IPS-18c (cell line): ENCODE results near the gene HSPA1B.
"Not testable (repeated sequence)": the region's sequence is repeated elsewhere in the genome, so short reads cannot be mapped to it uniquely, and the experiment has no call there.

Experiments used
- H3K4me3 ChIP-seq: 2 replicates; pipeline ENCODE4 v1.7.0; 2013; ENCODE audit warnings: low read depth, mild to moderate bottlenecking, low read length, moderate library complexity; ENCODE audit not compliant: insufficient read depth
- H3K9me3 ChIP-seq: one replicate; pipeline ENCODE4 v1.6.1; 2013; ENCODE audit warnings: mild to moderate bottlenecking, low read length, moderate library complexity; ENCODE audit not compliant: control insufficient read depth, insufficient read depth

Gene HSPA1B

DNA sequence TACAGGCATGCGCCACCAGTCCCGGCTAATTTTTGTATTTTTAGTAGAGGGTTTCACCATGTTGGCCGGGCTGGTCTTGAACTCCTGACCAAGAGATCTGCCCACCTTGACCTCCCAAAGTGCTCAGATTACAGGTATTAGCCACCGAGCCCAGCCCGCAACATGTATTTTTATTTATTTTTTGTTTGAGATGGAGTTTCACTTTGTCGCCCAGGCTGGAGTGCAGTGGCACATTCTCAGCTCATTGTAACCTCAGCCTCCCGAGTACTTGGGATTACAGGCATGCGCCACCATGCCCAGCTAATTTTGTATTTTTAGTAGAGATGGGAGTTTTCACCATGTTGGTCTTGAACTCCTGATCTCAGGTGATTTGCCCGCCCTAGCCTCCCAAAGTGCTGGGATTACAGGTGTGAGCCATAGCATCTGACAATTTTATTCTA is 10.6 kb downstream of the HSPA1B start:
- H3K4me3 ChIP-seq, result peak overlapping the region; percentile 99; the same call in 1 of the 2 replicates
- not testable (repeated sequence) for H3K9me3 ChIP-seq

DNA sequence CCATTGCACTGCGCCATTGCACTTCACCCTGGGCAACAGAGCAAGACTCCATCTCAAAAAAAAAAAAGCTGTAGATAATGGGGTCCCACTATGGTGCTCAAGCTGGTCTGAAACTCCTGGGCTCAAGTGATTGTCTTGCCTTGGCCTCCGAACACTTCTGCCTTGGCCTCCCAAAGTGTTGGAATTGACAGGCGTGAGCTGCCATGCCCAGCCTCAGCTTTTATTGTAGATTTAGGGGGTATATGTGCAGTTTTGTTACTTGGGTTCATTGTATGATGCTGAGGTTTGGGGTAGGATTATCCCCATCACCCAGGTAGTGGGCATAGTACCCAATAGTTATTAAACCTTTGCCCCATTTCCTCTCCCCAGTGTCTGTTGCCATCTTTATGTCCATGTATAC is 11.4 kb downstream of the HSPA1B start:
- Histone ChIP-seq H3K9me3 (peaks cover 4% of the 10 kb centered on the region), H3K4me3 (peak overlapping the region; percentile 2; the same call in 1 of the 2 replicates)

DNA sequence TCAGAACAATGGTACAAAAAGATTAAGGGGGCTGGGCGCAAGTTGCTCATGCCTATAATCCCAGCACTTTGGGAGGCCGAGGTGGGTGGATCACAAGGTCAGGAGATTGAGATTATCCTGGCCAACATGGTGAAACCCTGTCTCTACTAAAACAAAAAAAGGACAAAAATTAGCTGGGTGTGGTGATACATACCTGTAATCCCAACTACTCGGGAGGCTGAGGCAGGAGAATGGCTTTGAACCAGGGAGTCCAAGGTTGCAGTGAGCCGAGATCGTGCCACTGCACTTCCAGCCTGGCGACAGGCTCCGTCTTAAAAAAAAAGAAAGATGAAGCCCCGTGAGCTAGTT is 12.2 kb downstream of the HSPA1B start:
- not testable (repeated sequence) for H3K4me3 ChIP-seq, H3K9me3 ChIP-seq

DNA sequence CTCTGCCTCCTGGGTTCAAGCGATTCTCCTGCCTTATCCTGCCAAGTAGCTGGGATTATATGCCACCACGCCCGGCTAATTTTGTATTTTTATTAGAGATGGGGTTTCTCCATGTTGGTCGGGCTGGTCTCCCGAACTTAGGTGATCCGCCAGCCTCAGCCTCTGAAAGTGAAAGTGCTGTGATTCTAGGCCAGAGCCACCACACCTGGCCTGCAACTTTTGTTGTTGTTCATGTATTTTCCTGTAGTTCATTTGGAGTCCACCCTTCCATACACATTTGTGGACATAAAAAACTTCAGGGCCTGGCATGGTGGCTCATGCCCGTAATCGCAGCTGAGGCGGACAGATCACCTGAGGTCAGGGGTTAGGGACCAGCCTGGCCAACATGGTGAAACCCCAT is 14.5 kb downstream of the HSPA1B start:
- H3K4me3 ChIP-seq, result no peak overlapping the region

DNA sequence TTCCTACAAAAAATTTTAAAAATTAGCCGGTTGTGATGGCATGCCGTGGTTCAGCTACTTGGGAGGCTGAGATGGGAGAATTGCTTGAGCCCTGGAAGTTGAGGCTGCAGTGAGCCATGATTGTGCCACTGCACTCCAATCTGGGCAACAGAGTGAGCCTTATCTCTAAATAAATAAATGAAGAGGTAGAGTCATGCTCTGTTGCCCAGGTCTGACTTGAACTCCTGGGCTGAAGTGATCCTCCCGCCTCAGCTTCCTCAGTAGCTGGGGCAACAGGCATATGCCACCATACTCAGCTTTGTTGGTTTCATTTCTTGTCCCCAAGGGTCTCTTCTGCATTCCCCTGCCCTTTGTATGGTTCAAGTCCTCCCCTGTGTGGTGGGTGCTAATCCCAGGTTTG is 17.0 kb downstream of the HSPA1B start:
- no peak overlapping the region for H3K4me3 ChIP-seq

More for the DNA sequence above, 14.5 kb downstream of the HSPA1B start:
- H3K9me3 ChIP-seq, result peaks cover 5% of the 10 kb centered on the region

DNA sequence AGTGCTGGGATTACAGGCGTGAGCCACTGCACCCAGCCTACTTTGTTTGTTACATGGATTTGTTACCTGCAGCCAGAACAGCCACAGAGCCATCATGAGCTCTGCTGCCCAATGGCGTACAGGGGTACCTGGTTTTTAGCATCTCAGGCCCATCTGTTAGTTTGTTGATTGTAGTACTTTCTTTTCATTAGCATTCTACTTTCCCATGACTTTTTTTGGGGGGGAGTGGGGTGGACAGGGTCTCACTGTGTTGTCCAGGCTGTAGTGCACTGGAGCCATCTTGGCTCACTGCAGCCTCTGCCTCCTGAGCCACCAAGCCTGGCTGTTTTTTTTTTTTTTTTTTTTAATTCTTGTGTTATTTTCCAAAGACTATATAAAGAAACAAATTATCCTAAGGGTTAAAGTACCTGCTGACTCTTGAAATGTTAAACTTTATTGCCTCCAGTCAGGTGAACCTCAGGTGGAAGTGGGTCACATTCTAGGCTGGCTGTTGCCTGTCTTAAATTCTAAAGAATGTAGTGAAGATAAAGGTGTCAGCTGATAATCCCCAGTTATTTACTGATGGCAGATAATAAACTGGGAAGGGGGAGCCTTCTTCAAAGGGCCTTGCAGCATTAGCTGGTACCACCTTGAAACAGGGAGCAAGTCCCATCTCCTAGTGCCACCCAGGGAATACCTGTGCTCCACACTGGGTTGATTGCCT is 19.9 kb downstream of the HSPA1B start:
- Histone ChIP-seq H3K9me3 (peaks cover 5% of the 10 kb centered on the region), H3K4me3 (no peak overlapping the region)

More for the DNA sequence above, 17.0 kb downstream of the HSPA1B start:
- peaks cover 5% of the 10 kb centered on the region for H3K9me3 ChIP-seq

DNA sequence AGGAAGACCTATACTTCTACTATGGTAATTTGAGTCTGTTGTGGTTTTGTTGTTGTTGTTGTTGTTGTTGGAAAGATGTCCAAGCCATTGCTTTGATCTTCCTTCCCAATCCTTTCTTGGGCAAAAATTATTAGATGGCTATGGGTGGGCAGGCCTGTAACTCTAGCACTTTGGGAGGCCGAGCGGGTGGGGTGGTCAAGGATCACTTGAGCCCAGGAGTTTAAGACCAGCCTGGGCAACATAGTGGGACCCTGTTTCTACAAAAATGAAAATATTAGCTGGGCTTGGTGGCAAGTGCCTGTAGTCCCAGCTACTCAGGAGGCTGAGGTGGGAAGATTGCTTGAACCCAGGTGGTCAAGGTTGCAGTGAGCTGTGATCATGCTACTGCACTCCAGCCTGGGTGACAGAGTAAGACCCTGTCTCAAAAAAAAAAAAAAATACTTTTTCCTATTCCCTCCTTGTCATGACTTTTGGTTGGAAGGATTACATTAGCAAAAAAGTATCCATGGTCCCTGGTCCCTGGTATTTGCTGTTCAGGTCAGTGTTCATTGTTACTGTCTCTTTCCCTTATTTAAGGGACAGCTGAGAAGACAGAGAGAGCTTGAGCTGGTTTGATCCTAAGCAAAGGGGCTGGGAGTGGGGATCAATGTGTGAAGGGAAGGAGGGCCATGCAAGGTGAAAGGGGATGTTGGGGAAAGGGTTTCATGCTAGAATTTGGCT is 23.4 kb downstream of the HSPA1B start:
- H3K9me3 ChIP-seq, result peaks cover 2% of the 10 kb centered on the region
- no peak overlapping the region for H3K4me3 ChIP-seq

DNA sequence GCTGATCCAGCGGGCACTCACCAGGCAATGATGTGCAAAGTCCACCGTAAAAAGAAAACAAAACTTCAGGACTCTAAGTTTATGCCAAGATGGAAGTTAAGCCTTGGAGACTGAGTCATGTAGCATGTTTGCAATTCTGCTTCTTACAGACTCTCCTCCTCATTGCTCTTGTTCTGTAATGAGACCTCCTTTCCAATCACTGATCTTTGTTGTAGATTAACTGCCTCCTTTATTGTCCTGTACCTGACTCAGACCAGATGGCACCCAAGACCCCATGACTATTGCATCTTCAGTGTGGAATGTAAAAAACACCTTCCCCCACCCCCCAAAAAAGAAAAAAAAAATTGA is 23.9 kb downstream of the HSPA1B start:
- Histone ChIP-seq H3K9me3 (peaks cover 2% of the 10 kb centered on the region), H3K4me3 (no peak overlapping the region)

DNA sequence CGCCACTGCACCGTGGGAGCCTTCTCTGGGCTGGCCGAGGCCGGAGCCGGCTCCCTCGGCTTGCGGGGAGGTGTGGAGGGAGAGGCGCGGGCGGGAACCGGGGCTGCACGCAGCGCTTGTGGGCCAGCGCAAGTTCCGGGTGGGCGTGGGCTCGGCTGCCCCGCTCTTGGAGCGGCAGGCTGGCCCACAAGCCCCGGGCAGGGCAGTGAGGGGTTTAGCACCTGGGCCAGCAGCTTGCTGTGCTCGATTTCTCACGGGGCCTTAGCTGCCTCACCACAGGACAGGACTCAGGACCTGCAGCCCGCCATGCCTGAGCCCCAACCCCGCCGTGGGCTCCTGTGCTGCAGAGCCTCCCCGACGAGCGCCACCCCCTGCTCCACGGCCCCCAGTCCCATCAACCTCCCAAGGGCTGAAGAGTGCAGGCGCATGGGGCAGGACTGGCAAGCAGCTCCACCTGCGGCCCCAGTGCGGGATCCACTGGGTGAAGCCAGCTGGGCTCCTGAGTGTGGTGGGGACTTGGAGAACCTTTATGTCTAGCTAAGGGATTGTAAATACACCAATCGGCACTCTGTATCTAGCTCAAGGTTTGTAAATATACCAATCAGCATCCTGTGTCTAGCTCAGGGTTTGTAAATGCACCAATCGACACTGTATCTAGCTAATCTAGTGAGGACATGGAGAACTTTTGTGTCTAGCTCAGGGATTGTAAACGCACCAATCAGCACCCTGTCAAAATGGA is 24.6 kb downstream of the HSPA1B start:
- not testable (repeated sequence) for H3K9me3 ChIP-seq, H3K4me3 ChIP-seq

DNA sequence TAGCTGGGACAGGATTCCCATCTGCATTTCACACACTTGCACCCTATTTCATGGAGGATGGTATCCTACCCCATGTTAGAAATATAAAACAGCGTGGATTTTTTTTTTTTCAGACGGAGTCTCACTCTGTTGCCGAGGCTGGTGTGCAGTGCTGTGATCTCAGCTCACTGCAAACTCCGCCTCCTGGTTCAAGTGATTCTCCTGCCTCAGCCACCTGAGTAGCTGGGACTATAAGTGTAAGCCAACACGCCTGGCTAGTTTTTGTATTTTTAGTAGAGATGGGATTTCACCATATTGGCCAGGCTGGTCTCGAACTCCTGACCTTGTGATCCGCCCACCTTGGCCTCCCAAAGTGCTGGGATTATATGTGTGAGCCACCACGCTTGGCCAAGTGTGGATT is 30.2 kb downstream of the HSPA1B start:
- H3K4me3 ChIP-seq, H3K9me3 ChIP-seq: not testable (repeated sequence)

DNA sequence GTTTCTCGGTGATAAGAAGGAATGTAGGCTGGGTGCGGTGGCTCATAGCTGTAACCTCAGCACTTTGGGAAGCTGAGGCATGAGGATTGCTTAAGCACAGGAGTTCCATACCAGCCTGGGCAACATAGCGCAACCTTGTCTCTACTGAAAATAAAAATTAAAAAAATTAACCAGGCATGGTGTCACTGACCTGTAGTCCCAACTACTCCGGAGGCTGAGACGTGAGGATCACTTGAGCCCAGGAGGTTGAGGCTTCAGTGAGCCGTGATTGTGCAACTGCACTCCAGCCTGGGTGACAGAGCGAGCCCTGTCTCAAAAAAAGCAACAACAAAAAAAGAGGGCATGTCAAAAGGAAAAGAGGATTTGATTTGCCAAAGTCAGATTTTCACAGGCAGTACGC is 31.2 kb downstream of the HSPA1B start:
- no peak overlapping the region for H3K4me3 ChIP-seq
- no peaks in the 10 kb centered on the region for H3K9me3 ChIP-seq

DNA sequence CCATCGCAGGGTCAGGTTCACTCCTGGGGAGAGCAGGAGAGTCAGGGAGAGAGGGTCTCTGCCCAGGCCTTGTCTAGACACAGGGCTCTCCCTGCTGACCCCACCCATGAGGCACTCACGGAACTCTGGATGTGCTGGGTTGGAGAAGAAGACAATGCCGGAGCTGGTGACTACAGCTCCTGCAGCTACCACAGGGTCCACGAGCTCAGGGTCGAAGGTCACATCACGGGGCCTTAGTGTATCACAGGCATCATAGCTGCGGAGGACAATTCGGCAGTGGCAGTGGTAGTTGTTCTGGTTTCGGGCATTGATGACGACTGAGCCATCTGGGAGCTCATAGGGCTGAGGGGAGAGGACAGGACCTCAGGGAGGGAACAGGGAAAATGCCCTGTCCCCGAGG is 32.4 kb downstream of the HSPA1B start:
- no peaks in the 10 kb centered on the region for H3K9me3 ChIP-seq
- H3K4me3 ChIP-seq, result no peak overlapping the region

DNA sequence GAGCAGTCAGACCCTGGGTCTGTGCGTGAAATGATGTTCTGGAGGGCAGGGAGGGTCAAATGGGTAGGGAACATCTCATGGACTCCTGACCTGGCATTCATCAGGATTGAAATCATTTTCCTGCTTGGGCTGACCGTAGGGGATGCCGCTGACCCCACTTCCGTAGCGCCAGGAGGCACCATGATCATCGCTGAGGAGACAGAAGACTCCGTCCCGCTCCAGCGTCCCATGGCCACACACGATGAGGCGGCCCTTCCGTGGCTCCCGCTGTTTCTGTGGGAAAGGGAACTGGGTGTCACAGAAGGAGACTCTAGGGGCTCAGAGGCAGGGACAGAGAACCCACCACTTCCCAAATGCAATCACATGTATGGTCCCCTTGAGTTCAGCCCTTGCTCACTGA is 32.8 kb downstream of the HSPA1B start:
- Histone ChIP-seq H3K9me3 (no peaks in the 10 kb centered on the region), H3K4me3 (no peak overlapping the region)

DNA sequence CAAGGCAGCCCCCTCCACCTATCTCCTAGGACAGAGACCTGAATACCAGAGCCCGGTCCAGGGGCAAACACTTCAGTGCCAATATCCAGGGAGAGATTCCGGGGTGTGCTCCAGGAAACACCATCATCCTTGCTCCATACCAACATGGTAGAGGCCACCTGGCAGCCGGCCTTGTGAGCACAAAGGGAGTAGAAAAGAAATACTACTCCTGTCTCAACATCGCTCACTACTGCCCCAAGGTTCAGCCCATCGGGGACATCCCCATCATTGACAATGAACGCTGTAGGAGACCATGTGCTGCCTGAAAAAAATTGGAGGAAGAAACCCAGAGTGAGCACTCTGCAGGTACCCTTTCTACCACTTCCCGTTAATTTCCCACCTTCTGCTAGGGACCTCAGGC is 33.6 kb downstream of the HSPA1B start:
- Histone ChIP-seq H3K9me3 (no peaks in the 10 kb centered on the region), H3K4me3 (no peak overlapping the region)

DNA sequence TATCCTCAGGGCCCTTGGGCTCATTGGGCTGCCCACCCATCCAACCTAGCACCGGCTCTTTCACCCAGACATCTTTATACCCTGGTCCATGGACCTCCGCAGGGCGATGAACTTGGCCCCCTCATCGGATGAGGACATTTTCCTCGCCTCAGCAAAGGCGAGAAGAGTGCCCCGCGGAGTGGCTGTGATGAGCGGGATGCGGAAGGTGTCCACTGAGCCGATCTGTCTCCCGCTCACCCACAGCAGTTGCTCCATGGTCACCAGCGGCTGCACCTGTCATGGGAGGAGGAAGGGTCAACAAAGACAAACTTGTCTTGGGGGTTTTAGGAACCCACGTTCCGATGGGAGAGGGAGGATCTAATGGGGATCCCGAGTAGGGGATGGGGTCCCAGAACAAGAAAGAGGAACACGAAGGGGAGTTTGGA is 34.4 kb downstream of the HSPA1B start:
- Histone ChIP-seq H3K9me3 (no peaks in the 10 kb centered on the region), H3K4me3 (peak overlapping the region; percentile 82)

DNA sequence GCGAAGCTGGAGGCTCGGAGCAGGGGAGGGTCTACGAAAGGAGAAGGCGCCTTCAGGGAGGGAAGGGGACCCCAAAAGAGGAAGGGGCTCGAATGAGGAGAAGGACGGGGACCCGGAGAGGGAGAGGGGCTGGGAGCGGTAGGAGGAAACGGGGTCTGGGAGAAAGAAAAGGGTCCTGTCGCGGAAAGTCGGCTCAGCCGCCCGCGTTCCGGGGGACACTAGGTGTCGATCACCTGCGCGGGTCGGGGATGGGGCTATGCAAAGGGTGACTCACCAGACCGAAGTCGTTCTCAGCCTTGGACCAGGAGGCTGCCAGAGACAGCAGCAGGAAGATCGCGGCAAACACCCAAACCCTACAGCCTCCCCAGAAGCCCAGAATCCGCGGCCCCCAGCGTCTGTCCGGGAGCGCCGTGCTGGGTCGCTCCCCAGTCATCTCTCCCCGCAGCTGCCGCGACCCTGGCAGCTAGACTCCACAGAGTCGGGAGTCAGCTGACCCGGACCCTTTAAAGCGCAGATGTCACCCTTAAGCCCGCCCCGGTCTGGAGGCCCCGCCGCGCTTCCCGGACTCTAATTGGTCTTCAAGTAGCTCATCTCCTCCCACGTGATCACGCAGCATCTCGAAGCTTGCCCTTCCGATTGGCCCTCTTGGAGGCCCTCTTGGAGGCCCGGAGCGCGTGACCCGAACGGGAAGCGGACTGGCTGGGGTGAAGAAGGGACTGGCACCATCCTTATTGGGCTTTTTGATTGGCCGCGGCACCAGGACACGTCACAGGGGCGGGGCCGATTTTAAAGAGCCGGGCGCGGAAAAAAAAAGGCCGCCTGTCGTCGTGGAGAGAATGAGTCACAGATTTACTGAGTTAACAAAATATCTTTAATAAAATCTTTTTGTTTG is 35.1 kb downstream of the HSPA1B start, which contains the start of gene NEU1:
TSS of gene NEU1 (minus strand) at position 478 of the 892 bp plus-strand sequence. CDS start at position 433, 45 bp downstream.
- Histone ChIP-seq H3K9me3 (no peaks in the 10 kb centered on the region), H3K4me3 (peak within 1 kb of the TSS; percentile 82)

DNA sequence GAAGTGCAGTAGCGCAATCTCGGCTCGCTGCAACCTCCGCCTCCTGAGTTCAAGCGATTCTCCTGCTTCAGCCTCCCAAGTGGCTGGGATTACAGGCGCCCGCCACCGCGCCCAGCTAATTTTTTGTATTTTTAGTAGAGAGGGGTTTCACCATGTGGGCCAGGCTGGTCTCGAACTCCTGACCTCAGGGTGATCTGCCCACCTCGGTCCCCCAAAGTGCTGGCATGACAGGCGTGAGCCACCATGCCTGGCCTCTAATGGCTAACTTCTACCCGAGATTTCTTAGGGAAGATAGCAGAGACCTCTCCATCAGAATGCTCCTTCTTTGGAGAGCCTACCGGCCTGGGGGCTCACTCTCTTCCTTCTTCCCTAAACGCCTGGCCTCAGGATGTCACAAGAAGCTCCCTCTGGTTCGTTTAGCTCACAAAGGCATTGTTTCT is 36.6 kb downstream of the HSPA1B start:
- H3K4me3 ChIP-seq, result peak overlapping the region; percentile 52; the same call in 1 of the 2 replicates
- H3K9me3 ChIP-seq, result not testable (repeated sequence)
